ENCODE data around the gene ERCC6.

Gene ERCC6

GRCh38 chr10:49549640-49550346, 10.9 kb upstream of the ERCC6 start:
- DNase-seq (ENCODE audit: low read depth in 2 of 2, low spot score in 1 of 2): no peak

- no peak for DNase-seq (ENCODE audit: low read depth in 2 of 2, low spot score in 1 of 2)
Observed at GRCh38 chr10:49543604-49544003, 4.7 kb upstream of the ERCC6 start.

- DNase-seq (ENCODE audit: low read depth in 2 of 2, low spot score in 1 of 2): no peak
Observed at GRCh38 chr10:49542353-49542752, 3.4 kb upstream of the ERCC6 start.

- no peak for DNase-seq (ENCODE audit: low read depth in 2 of 2, low spot score in 1 of 2)
Observed at GRCh38 chr10:49541762-49542161, 2.8 kb upstream of the ERCC6 start.

- DNase-seq (ENCODE audit: low read depth in 2 of 2, low spot score in 1 of 2): no peak
Observed at GRCh38 chr10:49540056-49540797, 1.3 kb upstream of the ERCC6 start.

- DNase-seq (ENCODE audit: low read depth in 2 of 2, low spot score in 1 of 2): no peak
Observed at GRCh38 chr10:49539320-49539885, 482 bp upstream of the ERCC6 start.

- no peak for DNase-seq (ENCODE audit: low read depth in 2 of 2, low spot score in 1 of 2)
Observed at GRCh38 chr10:49534670-49535381, 4.1 kb downstream of the ERCC6 start.

- DNase-seq (ENCODE audit: low read depth in 2 of 2, low spot score in 1 of 2): no peak
Observed at GRCh38 chr10:49532461-49532860, 6.5 kb downstream of the ERCC6 start.

- no peak for DNase-seq (ENCODE audit: low read depth in 2 of 2, low spot score in 1 of 2)
Observed at GRCh38 chr10:49528977-49529506, 9.9 kb downstream of the ERCC6 start.

- DNase-seq (ENCODE audit: low read depth in 2 of 2, low spot score in 1 of 2): no peak
Observed at GRCh38 chr10:49527850-49528249, 11.1 kb downstream of the ERCC6 start.

GRCh38 chr10:49527061-49527460, 11.9 kb downstream of the ERCC6 start:
- DNase-seq (ENCODE audit: low read depth in 2 of 2, low spot score in 1 of 2): no peak

- no peak for DNase-seq (ENCODE audit: low read depth in 2 of 2, low spot score in 1 of 2)
Observed at GRCh38 chr10:49526619-49527018, 12.3 kb downstream of the ERCC6 start.

GRCh38 chr10:49524496-49524895, 14.4 kb downstream of the ERCC6 start:
- no peak for DNase-seq (ENCODE audit: low read depth in 2 of 2, low spot score in 1 of 2)

- no peak for DNase-seq (ENCODE audit: low read depth in 2 of 2, low spot score in 1 of 2)
Observed at GRCh38 chr10:49523301-49523700, 15.6 kb downstream of the ERCC6 start.

- DNase-seq (ENCODE audit: low read depth in 2 of 2, low spot score in 1 of 2): no peak
Observed at GRCh38 chr10:49521062-49521461, 17.9 kb downstream of the ERCC6 start.

- no peak for DNase-seq (ENCODE audit: low read depth in 2 of 2, low spot score in 1 of 2)
Observed at GRCh38 chr10:49520122-49520775, 18.7 kb downstream of the ERCC6 start.

GRCh38 chr10:49519717-49520116, 19.2 kb downstream of the ERCC6 start:
- DNase-seq (ENCODE audit: low read depth in 2 of 2, low spot score in 1 of 2): no peak

- no peak for DNase-seq (ENCODE audit: low read depth in 2 of 2, low spot score in 1 of 2)
Observed at GRCh38 chr10:49518982-49519578, 19.8 kb downstream of the ERCC6 start.

GRCh38 chr10:49518566-49518965, 20.4 kb downstream of the ERCC6 start:
- DNase-seq (ENCODE audit: low read depth in 2 of 2, low spot score in 1 of 2): no peak

GRCh38 chr10:49516216-49516970, 22.5 kb downstream of the ERCC6 start:
- no peak for DNase-seq (ENCODE audit: low read depth in 2 of 2, low spot score in 1 of 2)

Data from stimulated activated CD8-positive, alpha-beta memory T cell treated with anti-CD3 and anti-CD28 coated beads, Interleukin-4, amount 100 ng/mL, for 1 hour (primary cell).